Measurements from ENCODE around the gene AP3B2.

The AP3B2 gene

DNA sequence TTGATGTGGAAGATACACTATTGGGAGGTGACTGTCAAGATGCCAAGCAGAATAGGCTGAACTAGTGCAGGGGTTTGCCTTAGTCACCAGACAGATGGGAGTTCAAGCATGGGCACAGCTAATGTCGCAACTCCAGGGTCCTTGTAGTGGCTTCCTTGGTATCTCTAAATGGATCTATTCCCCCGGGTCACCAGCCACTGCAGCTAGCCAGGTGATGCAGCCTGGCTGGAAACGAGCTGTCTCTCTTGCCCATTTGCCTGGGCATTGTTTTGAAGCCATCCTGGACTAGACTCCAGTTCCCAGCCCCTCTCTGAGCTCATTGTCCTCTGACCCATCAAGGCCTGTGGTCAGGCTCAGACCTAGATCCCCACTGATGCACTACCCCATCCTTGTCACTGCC lies 54.1 kb downstream of the AP3B2 start:
- TF ChIP-seq, protein P1, sequence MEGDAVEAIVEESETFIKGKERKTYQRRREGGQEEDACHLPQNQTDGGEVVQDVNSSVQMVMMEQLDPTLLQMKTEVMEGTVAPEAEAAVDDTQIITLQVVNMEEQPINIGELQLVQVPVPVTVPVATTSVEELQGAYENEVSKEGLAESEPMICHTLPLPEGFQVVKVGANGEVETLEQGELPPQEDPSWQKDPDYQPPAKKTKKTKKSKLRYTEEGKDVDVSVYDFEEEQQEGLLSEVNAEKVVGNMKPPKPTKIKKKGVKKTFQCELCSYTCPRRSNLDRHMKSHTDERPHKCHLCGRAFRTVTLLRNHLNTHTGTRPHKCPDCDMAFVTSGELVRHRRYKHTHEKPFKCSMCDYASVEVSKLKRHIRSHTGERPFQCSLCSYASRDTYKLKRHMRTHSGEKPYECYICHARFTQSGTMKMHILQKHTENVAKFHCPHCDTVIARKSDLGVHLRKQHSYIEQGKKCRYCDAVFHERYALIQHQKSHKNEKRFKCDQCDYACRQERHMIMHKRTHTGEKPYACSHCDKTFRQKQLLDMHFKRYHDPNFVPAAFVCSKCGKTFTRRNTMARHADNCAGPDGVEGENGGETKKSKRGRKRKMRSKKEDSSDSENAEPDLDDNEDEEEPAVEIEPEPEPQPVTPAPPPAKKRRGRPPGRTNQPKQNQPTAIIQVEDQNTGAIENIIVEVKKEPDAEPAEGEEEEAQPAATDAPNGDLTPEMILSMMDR (conservative IDR thresholded peaks at IDR 0.05; ENCODE audit: low read depth, low read length): no peak
- H3K9ac ChIP-seq: no peak overlapping the region
- no peaks in the 10 kb centered on the region for H3K79me2 ChIP-seq (ENCODE audit: insufficient read depth, low read depth)
- H3K36me3 ChIP-seq (ENCODE audit: insufficient read depth): no peaks in the 10 kb centered on the region
- no peaks in the 10 kb centered on the region for H4K20me1 ChIP-seq (ENCODE audit: insufficient read depth)
- H3K4me3 ChIP-seq (IDR thresholded peaks at IDR 0.05; ENCODE audit: insufficient read depth, low read depth, low read length): no peak overlapping the region
- H3K4me1 ChIP-seq (ENCODE audit: low read depth, poor library complexity, severe bottlenecking): no peaks in the 10 kb centered on the region
- H3K27me3 ChIP-seq (ENCODE audit: insufficient read depth, low read depth): no peaks in the 10 kb centered on the region; the same call in 1 of the 2 replicates
- H3K27ac ChIP-seq: no peak overlapping the region
- no peak overlapping the region for H2AFZ ChIP-seq (ENCODE audit: low read depth)
- no peak overlapping the region for H3K4me2 ChIP-seq

DNA sequence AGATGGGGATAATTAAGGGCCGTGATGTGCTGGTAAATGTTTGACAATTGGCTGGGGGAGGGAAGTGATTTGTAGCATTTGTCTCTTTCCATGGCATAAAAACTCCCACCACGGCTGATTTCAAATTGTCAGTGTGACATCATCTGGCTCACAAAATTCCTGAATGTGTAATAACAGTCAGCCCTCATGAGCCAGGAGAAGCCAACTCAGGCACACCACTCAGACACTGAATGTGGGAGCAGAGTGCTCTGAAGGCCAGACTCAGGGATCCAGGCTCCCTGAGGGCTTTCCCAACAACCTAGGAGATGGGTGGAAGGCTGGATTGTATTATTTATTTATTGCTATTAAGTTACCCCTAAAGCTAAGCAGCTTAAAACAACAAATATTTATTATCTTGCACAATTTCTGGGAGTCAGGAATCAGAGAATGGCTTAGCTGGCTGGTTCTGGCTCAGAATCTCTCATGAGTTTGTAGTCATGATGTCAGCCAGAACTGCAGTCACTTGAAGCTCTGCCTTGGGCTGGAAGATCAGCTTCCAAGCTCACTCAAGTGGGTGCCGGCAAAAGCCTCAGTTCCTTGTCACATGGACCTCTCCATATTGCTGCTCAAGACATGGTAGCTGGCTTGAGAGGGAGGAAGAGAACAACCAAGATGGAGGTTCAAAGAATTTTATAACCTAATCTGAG lies 56.0 kb downstream of the AP3B2 start:
- no peaks in the 10 kb centered on the region for H3K79me2 ChIP-seq (ENCODE audit: insufficient read depth, low read depth)
- no peak overlapping the region for H3K4me3 ChIP-seq (IDR thresholded peaks at IDR 0.05; ENCODE audit: insufficient read depth, low read depth, low read length)
- H3K27ac ChIP-seq: no peak overlapping the region
- no peaks in the 10 kb centered on the region; the same call in 1 of the 2 replicates for H3K27me3 ChIP-seq (ENCODE audit: insufficient read depth, low read depth)
- TF ChIP-seq, protein P1 (conservative IDR thresholded peaks at IDR 0.05; ENCODE audit: low read depth, low read length): no peak
- no peak overlapping the region for H3K9ac ChIP-seq
- no peaks in the 10 kb centered on the region for H3K4me1 ChIP-seq (ENCODE audit: low read depth, poor library complexity, severe bottlenecking)
- no peak overlapping the region for H3K4me2 ChIP-seq
- no peak overlapping the region for H2AFZ ChIP-seq (ENCODE audit: low read depth)
- no peaks in the 10 kb centered on the region for H4K20me1 ChIP-seq (ENCODE audit: insufficient read depth)
- H3K36me3 ChIP-seq (ENCODE audit: insufficient read depth): no peaks in the 10 kb centered on the region

DNA sequence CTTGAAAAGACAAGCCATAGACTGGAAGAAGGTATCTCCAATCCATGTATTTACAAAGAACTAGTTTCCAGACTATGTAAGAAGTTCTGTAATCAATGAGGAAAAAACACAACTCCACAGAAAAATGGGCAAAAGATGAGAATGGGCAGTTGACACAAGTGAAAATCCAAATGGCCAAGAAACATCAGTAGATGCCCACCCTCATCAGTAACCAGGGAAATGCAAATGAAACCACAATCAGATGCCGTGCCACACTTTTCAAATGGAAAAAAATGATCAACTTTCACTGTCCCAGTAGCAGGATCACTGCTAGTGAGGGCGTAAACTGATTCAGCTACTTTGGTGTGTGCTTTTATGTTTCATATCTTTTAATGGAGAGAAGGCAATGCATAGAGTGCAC lies 58.0 kb downstream of the AP3B2 start:
- Histone ChIP-seq H4K20me1 (ENCODE audit: insufficient read depth) (no peaks in the 10 kb centered on the region), H3K4me1 (ENCODE audit: low read depth, poor library complexity, severe bottlenecking) (no peaks in the 10 kb centered on the region), H3K27ac (no peak overlapping the region), H3K36me3 (ENCODE audit: insufficient read depth) (no peaks in the 10 kb centered on the region), H2AFZ (ENCODE audit: low read depth) (no peak overlapping the region), H3K9ac (no peak overlapping the region), H3K79me2 (ENCODE audit: insufficient read depth, low read depth) (no peaks in the 10 kb centered on the region), H3K27me3 (ENCODE audit: insufficient read depth, low read depth) (no peaks in the 10 kb centered on the region; the same call in 1 of the 2 replicates), H3K4me2 (no peak overlapping the region), H3K4me3 (IDR thresholded peaks at IDR 0.05; ENCODE audit: insufficient read depth, low read depth, low read length) (no peak overlapping the region)
- TF ChIP-seq, protein P1 (conservative IDR thresholded peaks at IDR 0.05; ENCODE audit: low read depth, low read length): no peak

DNA sequence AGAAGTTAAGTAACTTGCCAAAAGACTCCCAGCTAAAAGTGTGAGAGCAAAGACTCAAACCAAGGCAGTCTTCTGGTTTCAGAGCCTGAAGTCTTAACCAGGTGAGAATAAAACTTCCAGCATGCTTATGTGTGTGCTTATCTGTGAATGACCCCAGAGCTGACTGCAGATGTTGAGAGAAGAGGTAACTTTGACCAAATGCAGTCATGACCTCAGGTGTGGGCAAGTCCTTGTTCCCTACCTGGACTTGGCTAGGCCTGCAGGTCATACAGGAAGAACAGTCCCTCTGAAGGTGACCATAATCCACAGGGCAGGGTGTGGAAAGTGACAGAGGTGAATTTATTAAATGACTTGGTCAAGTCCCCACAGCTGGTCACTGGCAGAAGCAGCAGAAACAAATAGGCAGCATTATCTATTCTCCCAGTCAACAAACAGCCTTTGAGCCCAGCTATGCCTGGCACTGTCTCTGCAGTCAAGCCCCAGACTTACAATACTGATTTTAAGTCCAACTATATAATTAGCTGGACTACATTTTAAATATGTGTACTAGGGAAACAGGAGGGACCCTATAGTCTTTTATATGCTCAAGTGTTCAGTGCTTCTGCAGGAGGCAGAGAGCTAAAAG lies 59.5 kb downstream of the AP3B2 start:
- Histone ChIP-seq H3K36me3 (ENCODE audit: insufficient read depth) (no peaks in the 10 kb centered on the region), H3K9ac (no peak overlapping the region), H3K27ac (no peak overlapping the region), H3K4me2 (no peak overlapping the region), H3K79me2 (ENCODE audit: insufficient read depth, low read depth) (no peaks in the 10 kb centered on the region), H4K20me1 (ENCODE audit: insufficient read depth) (no peaks in the 10 kb centered on the region), H3K4me3 (IDR thresholded peaks at IDR 0.05; ENCODE audit: insufficient read depth, low read depth, low read length) (no peak overlapping the region), H3K4me1 (ENCODE audit: low read depth, poor library complexity, severe bottlenecking) (no peaks in the 10 kb centered on the region), H3K27me3 (ENCODE audit: insufficient read depth, low read depth) (no peaks in the 10 kb centered on the region; the same call in 1 of the 2 replicates), H2AFZ (ENCODE audit: low read depth) (no peak overlapping the region)
- TF ChIP-seq, protein P1 (conservative IDR thresholded peaks at IDR 0.05; ENCODE audit: low read depth, low read length): no peak

Data from KMS-11 (cell line).